ENCODE data around the gene CCDC15. TPM values are rescaled to one million over a fixed set of nuclear protein-coding genes. Genes with fewer than 3 reads are reported as not detected.
"Not testable (repeated sequence)": the region's sequence is repeated elsewhere in the genome, so short reads cannot be mapped to it uniquely, and the experiment has no call there.

The CCDC15 gene
- total RNA-seq, 1 donor from 2014 or later, result 1.2 TPM

DNA sequence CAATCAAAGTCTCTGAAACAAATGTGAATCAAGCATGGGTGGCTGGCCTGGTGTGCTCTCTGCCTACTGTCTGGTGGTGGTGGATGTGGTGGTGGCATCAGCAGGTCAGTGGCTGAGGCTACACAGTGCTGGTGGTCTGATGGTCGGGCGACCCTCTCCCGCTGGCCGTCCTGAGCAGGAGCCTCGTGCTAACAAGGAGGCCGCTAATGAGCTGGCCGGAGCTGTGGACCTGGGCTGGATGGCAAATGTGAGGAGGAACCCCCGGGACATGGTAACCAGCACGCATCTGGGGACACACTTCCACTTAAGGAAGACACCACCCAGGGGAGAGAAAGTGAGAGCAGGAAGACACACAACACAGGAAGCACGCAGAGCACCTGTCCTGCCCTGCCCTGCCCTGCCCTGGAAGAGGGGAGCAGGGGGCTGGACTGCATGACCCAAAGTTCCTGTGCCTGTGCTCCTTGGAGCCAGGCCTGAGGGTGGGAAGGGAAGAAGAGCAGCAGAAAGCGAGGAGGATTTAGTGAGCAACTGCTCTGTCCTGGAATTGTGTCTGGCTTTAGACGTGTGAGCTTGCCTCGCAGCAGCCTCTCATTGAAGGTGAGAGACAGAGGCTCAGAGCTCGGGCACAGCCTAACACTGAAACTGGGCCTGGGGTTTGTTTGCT lies 132.8 kb downstream of the CCDC15 start:
- no peaks in the 10 kb centered on the region for H3K27me3 Mint-ChIP-seq (ENCODE audit: low read depth)
- peak; percentile 64 for DNase-seq (ENCODE audit: low spot score)
- H3K9me3 Mint-ChIP-seq (ENCODE audit: low read depth), result no peaks in the 10 kb centered on the region
- TF ChIP-seq, protein P1, sequence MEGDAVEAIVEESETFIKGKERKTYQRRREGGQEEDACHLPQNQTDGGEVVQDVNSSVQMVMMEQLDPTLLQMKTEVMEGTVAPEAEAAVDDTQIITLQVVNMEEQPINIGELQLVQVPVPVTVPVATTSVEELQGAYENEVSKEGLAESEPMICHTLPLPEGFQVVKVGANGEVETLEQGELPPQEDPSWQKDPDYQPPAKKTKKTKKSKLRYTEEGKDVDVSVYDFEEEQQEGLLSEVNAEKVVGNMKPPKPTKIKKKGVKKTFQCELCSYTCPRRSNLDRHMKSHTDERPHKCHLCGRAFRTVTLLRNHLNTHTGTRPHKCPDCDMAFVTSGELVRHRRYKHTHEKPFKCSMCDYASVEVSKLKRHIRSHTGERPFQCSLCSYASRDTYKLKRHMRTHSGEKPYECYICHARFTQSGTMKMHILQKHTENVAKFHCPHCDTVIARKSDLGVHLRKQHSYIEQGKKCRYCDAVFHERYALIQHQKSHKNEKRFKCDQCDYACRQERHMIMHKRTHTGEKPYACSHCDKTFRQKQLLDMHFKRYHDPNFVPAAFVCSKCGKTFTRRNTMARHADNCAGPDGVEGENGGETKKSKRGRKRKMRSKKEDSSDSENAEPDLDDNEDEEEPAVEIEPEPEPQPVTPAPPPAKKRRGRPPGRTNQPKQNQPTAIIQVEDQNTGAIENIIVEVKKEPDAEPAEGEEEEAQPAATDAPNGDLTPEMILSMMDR (IDR thresholded peaks at IDR 0.05), result no peak
- H3K36me3 Mint-ChIP-seq (ENCODE audit: low read depth), result no peaks in the 10 kb centered on the region
- no peak overlapping the region for H3K27ac Mint-ChIP-seq (ENCODE audit: unreplicated experiment)
- H3K4me3 Mint-ChIP-seq (ENCODE audit: unreplicated experiment), result no peak overlapping the region
- H3K4me1 Mint-ChIP-seq (ENCODE audit: low read depth), result peaks cover 18% of the 10 kb centered on the region

DNA sequence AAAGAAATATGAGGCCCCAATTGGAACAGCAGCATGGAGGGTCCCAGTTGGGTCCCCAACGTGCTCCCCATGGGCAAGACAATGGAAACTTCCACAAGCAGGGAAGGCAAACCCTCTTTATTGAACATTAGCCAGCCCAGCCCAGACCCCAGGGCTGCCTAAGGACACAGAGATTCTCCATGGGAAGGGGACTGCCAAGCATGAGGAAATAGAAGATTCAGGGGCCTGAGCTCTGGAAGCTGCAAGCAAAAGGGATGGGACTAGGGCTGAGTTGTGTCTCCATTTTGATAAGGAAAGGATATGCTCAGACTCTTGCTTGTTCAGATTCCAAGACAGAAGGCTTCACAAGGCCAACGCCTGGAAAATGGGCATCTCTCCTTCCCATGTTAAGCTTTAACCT lies 134.1 kb downstream of the CCDC15 start:
- H3K36me3 Mint-ChIP-seq (ENCODE audit: low read depth), result no peaks in the 10 kb centered on the region
- no peak overlapping the region for H3K4me3 Mint-ChIP-seq (ENCODE audit: unreplicated experiment)
- TF ChIP-seq, protein P1 (IDR thresholded peaks at IDR 0.05), result no peak
- no peak for DNase-seq (ENCODE audit: low spot score)
- no peaks in the 10 kb centered on the region for H3K9me3 Mint-ChIP-seq (ENCODE audit: low read depth)
- peaks cover 19% of the 10 kb centered on the region for H3K4me1 Mint-ChIP-seq (ENCODE audit: low read depth)
- H3K27me3 Mint-ChIP-seq (ENCODE audit: low read depth), result no peaks in the 10 kb centered on the region
- no peak overlapping the region for H3K27ac Mint-ChIP-seq (ENCODE audit: unreplicated experiment)

DNA sequence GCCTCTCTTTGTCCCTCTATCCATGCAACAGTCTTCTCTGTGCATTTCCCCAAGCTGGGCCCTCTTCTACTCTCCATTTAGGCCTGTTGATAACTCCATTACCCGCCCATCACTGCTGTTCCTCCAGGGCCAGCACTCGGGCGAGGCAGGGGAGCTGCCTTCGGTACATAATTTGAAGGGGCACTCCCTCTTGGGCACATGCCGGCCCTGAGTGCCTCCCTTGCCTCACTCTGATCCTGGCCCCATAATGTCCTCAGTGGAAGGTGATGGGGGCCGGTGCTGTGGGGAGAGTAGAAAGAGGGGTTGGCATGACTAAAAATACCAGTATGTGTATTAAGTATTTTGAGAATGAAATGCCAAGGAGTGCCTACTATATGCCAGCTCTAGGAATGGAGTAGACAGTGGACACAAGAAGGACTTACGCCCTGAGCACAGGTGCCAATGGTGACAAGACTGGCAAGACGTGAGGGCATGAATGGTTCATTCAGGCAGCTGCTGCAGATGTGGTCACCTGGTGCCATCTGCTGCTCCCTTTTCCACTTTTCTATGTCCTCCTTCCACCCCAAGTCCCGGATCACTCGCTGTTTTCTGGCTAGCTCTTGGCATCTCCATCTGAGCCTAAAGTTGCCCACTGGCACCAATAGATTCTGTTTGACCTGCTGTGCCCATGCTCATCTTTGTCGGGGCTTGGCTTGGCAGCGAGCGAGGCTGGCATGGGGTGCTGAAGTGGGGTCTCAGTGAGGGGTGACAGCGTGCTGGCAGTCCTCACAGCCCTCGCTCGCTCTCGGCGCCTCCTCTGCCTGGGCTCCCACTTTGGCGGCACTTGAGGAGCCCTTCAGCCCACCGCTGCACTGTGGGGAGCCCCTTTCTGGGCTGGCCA lies 134.8 kb downstream of the CCDC15 start:
- no peak overlapping the region for H3K27ac Mint-ChIP-seq (ENCODE audit: unreplicated experiment)

DNA sequence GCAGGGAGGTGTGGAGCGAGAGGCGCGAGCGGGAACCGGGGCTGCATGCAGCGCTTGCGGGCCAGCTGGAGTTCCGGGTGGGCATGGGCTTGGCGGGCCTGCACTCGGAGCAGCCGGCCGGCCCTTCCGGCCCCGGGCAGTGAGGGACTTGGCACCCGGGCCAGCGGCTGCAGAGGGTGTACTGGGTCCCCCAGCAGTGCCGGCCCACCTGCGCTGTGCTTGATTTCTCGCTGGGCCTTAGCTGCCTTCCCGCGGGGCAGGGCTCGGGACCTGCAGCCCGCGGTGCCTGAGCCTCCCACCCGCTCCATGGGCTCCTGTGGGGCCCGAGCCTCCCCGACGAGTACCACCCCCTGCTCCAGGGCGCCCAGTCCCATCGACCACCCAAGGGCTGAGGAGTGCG lies 135.5 kb downstream of the CCDC15 start:
- DNase-seq (ENCODE audit: low spot score), result peak; percentile 58

More for the DNA sequence above, 134.8 kb downstream of the CCDC15 start:
- Mint-ChIP-seq H3K9me3 (ENCODE audit: low read depth) (no peaks in the 10 kb centered on the region), H3K27me3 (ENCODE audit: low read depth) (no peaks in the 10 kb centered on the region), H3K36me3 (ENCODE audit: low read depth) (no peaks in the 10 kb centered on the region), H3K4me1 (ENCODE audit: low read depth) (peaks cover 15% of the 10 kb centered on the region), H3K4me3 (ENCODE audit: unreplicated experiment) (no peak overlapping the region)
- peak; percentile 69 for DNase-seq (ENCODE audit: low spot score)
- TF ChIP-seq, protein P1 (IDR thresholded peaks at IDR 0.05), result no peak

DNA sequence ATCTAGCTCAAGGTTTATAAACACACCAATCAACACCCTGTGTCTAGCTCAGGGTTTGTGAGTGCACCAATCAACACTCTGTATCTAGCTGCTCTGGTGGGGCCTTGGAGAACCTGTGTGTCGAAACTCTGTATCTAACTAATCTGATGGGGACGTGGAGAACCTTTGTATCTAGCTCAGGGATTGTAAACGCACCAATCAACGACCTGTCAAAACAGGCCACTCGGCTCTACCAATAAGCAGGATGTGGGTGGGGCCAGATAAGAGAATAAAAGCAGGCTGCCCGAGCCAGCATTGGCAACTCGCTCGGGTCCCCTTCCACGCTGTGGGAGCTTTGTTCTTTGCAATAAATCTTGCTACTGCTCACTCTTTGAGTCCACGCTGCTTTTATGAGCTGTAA lies 136.1 kb downstream of the CCDC15 start:
- H3K27me3 Mint-ChIP-seq (ENCODE audit: low read depth); DNase-seq (ENCODE audit: low spot score); H3K36me3 Mint-ChIP-seq (ENCODE audit: low read depth); H3K4me3 Mint-ChIP-seq (ENCODE audit: unreplicated experiment); H3K9me3 Mint-ChIP-seq (ENCODE audit: low read depth); H3K27ac Mint-ChIP-seq (ENCODE audit: unreplicated experiment): not testable (repeated sequence)
- peaks cover 15% of the 10 kb centered on the region for H3K4me1 Mint-ChIP-seq (ENCODE audit: low read depth)

More for the DNA sequence above, 135.5 kb downstream of the CCDC15 start:
- H3K27ac Mint-ChIP-seq (ENCODE audit: unreplicated experiment); H3K36me3 Mint-ChIP-seq (ENCODE audit: low read depth); H3K4me3 Mint-ChIP-seq (ENCODE audit: unreplicated experiment); H3K9me3 Mint-ChIP-seq (ENCODE audit: low read depth); H3K27me3 Mint-ChIP-seq (ENCODE audit: low read depth): not testable (repeated sequence)
- peaks cover 15% of the 10 kb centered on the region for H3K4me1 Mint-ChIP-seq (ENCODE audit: low read depth)

DNA sequence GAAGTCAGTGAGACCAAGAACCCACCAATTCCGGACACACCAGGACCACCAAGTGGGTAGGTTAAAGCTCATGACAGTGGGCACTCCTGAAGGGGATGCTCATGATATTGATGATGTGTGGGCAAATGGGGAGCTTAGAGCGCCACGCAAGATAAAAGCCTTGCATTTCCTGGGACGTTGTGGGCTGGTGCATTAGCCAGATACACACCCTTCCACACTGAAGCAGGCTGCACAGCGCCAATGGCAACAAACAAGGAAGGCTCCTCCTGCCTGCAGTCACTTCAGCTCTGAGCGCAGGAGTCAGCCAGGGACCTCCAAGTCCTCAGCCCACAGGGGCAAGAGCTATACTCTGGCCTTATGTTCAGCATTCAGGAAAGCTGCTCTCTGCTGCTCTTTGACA lies 136.8 kb downstream of the CCDC15 start:
- DNase-seq (ENCODE audit: low spot score), result peak; percentile 51
- Mint-ChIP-seq H3K9me3 (ENCODE audit: low read depth) (no peaks in the 10 kb centered on the region), H3K27ac (ENCODE audit: unreplicated experiment) (no peak overlapping the region), H3K27me3 (ENCODE audit: low read depth) (no peaks in the 10 kb centered on the region), H3K4me1 (ENCODE audit: low read depth) (peaks cover 15% of the 10 kb centered on the region), H3K4me3 (ENCODE audit: unreplicated experiment) (no peak overlapping the region), H3K36me3 (ENCODE audit: low read depth) (no peaks in the 10 kb centered on the region)
- TF ChIP-seq, protein P1 (IDR thresholded peaks at IDR 0.05), result no peak

Data from chondrocyte (in vitro differentiated cells).